HG02970 (cell line): ENCODE data around the gene HILPDA.

Experiments
- ATAC-seq: cut with Tn5 transposase; IDR thresholded peaks from one replicate; pipeline ENCODE4 v1.9.1; 2021; ENCODE audit warnings: mild to moderate bottlenecking, moderate library complexity, moderate number of reproducible peaks; ENCODE audit not compliant: unreplicated experiment, low FRiP score

Gene HILPDA

GRCh38 chr7:128455543-128456254, at the start of gene HILPDA:
Gene HILPDA (plus strand): TSS chr7:128455878. CDS start chr7:128457269, 1,391 bp downstream.
- peak; percentile 88 for ATAC-seq

- no peak for ATAC-seq
Observed at GRCh38 chr7:128406314-128407232, 49.1 kb upstream of the HILPDA start.

GRCh38 chr7:128407233-128407589, 48.5 kb upstream of the HILPDA start:
- no peak for ATAC-seq

GRCh38 chr7:128407751-128408708, 47.6 kb upstream of the HILPDA start:
- no peak for ATAC-seq

GRCh38 chr7:128408709-128409595, 46.7 kb upstream of the HILPDA start:
- ATAC-seq = no peak

GRCh38 chr7:128409596-128410450, 45.9 kb upstream of the HILPDA start, which contains the start of gene IMPDH1:
Gene IMPDH1 (minus strand): TSS chr7:128409982. CDS start chr7:128409901, 81 bp downstream.
- ATAC-seq = peak; percentile 68

- ATAC-seq = no peak
Observed at GRCh38 chr7:128410451-128410753, 45.3 kb upstream of the HILPDA start.

GRCh38 chr7:128415217-128415785, 40.4 kb upstream of the HILPDA start:
- no peak for ATAC-seq

GRCh38 chr7:128417071-128417470, 38.6 kb upstream of the HILPDA start:
- no peak for ATAC-seq

GRCh38 chr7:128419257-128419656, 36.4 kb upstream of the HILPDA start:
- no peak for ATAC-seq

GRCh38 chr7:128420773-128421172, 34.9 kb upstream of the HILPDA start:
- no peak for ATAC-seq

GRCh38 chr7:128421384-128421783, 34.3 kb upstream of the HILPDA start:
- no peak for ATAC-seq

- no peak for ATAC-seq
Observed at GRCh38 chr7:128422037-128422436, 33.6 kb upstream of the HILPDA start.

- no peak for ATAC-seq
Observed at GRCh38 chr7:128422842-128423241, 32.8 kb upstream of the HILPDA start.

- no peak for ATAC-seq
Observed at GRCh38 chr7:128424686-128425275, 30.9 kb upstream of the HILPDA start.

GRCh38 chr7:128425850-128426249, 29.8 kb upstream of the HILPDA start:
- no peak for ATAC-seq

GRCh38 chr7:128427289-128427891, 28.3 kb upstream of the HILPDA start:
- ATAC-seq = no peak

- no peak for ATAC-seq
Observed at GRCh38 chr7:128430207-128430606, 25.5 kb upstream of the HILPDA start.
